Measurements from ENCODE around the gene LIG3. TPM values are rescaled to one million over a fixed set of nuclear protein-coding genes. Genes with fewer than 3 reads are reported as not detected.
"Not testable (repeated sequence)": the region's sequence is repeated elsewhere in the genome, so short reads cannot be mapped to it uniquely, and the experiment has no call there.

The LIG3 gene
- polyA plus RNA-seq: 10 to 100 TPM in 2 of 4 donors, 1 to 10 TPM in 2; 4.9 to 23.9 (median 9.9) TPM
- long read RNA-seq, donor 1: 0 reads
- long read RNA-seq, donor 2: 0 reads
- long read RNA-seq, donor 3, partial matches to known transcripts: 14 of 15 reads
- long read RNA-seq, donor 3, other reads (novel, unspliced or antisense): 0 of 15 reads
- long read RNA-seq, donor 4: 0 reads
- long read RNA-seq, donor 5: 0 reads
- long read RNA-seq, donor 6, full-length matches to known transcripts: 2 of 41 reads
- long read RNA-seq, donor 6, partial matches to known transcripts: 39 of 41 reads
- long read RNA-seq, donor 6, other reads (novel, unspliced or antisense): 0 of 41 reads
- long read RNA-seq, donor 7, full-length matches to known transcripts: 3 of 3 reads
- long read RNA-seq, donor 7, partial matches to known transcripts: 0 of 3 reads
- long read RNA-seq, donor 7, other reads (novel, unspliced or antisense): 0 of 3 reads
- long read RNA-seq, donor 8: 0 reads
- long read RNA-seq, donor 9: 0 reads
- long read RNA-seq, donor 10, partial matches to known transcripts: 5 of 8 reads
- long read RNA-seq, donor 10, other reads (novel, unspliced or antisense): 0 of 8 reads

- no peak for FAIRE-seq
- peak within 1 kb of the TSS; percentile 61 to 98 (median 71) for H3K4me3 ChIP-seq (ENCODE audit: low read depth in 1 of 3, low read length in 3 of 3)
- peaks cover 2 to 6% (median 5%) of the 10 kb centered on the region in 3 donors for H3K4me1 ChIP-seq (ENCODE audit: control insufficient read depth in 3 of 3, insufficient read depth in 2 of 3, low read depth in 1 of 3, low read length in 2 of 3)
These were observed at the start of gene LIG3 for GRCh38 chr17:34980353-34980680. Gene LIG3, plus strand, starts transcription at chr17:34980512. Its CDS starts 2,494 bp downstream, at chr17:34983006.

GRCh38 chr17:34950780-34951179 is 29.5 kb upstream of the LIG3 start:
- not testable (repeated sequence) for H3K9me3 ChIP-seq (ENCODE audit: control insufficient read depth in 2 of 2, insufficient read depth in 1 of 2, low read depth in 1 of 2, low read length in 1 of 2); H3K27me3 ChIP-seq (ENCODE audit: control insufficient read depth in 3 of 3, insufficient read depth in 3 of 3, low read length in 3 of 3); H3K27ac ChIP-seq (ENCODE audit: low read depth in 1 of 3, low read length in 2 of 3); DNase-seq; H3K4me3 ChIP-seq (ENCODE audit: low read depth in 1 of 3, low read length in 3 of 3); H3K4me1 ChIP-seq (ENCODE audit: control insufficient read depth in 3 of 3, insufficient read depth in 2 of 3, low read depth in 1 of 3, low read length in 2 of 3); FAIRE-seq; H3K36me3 ChIP-seq (ENCODE audit: control insufficient read depth in 3 of 3, insufficient read depth in 2 of 3, low read depth in 1 of 3, low read length in 3 of 3)
- WGBS, 3 donors: 92 to 95% (median 93%) methylated on average over 4 of the region's 4 CpGs

More at GRCh38 chr17:34980353-34980680, at the start of gene LIG3:
- WGBS, 3 donors: 0 to 1% (median 0%) methylated on average over 30 to 39 of the region's 39 CpGs
- Histone ChIP-seq H3K27me3 (ENCODE audit: control insufficient read depth in 3 of 3, insufficient read depth in 3 of 3, low read length in 3 of 3) (no peaks in the 10 kb centered on the region), H3K9me3 (ENCODE audit: control insufficient read depth in 2 of 2, insufficient read depth in 1 of 2, low read depth in 1 of 2, low read length in 1 of 2) (no peaks in the 10 kb centered on the region), H3K27ac (ENCODE audit: low read depth in 1 of 3, low read length in 2 of 3) (peak within 1 kb of the TSS; percentile 94 to 100 (median 98)), H3K36me3 (ENCODE audit: control insufficient read depth in 3 of 3, insufficient read depth in 2 of 3, low read depth in 1 of 3, low read length in 3 of 3) (peaks cover 0 to 7% (median 2%) of the 10 kb centered on the region in 3 donors)
- peak; percentile 93 to 98 for DNase-seq

- no peak overlapping the region for H3K4me3 ChIP-seq (ENCODE audit: low read depth in 1 of 3, low read length in 3 of 3)
- H3K27me3 ChIP-seq (ENCODE audit: control insufficient read depth in 3 of 3, insufficient read depth in 3 of 3, low read length in 3 of 3): no peaks in the 10 kb centered on the region
- no peak for FAIRE-seq
- no peaks in the 10 kb centered on the region for H3K36me3 ChIP-seq (ENCODE audit: control insufficient read depth in 3 of 3, insufficient read depth in 2 of 3, low read depth in 1 of 3, low read length in 3 of 3)
- H3K27ac ChIP-seq (ENCODE audit: low read depth in 1 of 3, low read length in 2 of 3): no peak overlapping the region
- H3K4me1 ChIP-seq (ENCODE audit: control insufficient read depth in 3 of 3, insufficient read depth in 2 of 3, low read depth in 1 of 3, low read length in 2 of 3): peaks cover 3 to 5% (median 3%) of the 10 kb centered on the region in 3 donors
- H3K9me3 ChIP-seq (ENCODE audit: control insufficient read depth in 2 of 2, insufficient read depth in 1 of 2, low read depth in 1 of 2, low read length in 1 of 2): no peaks in the 10 kb centered on the region
- no peak for DNase-seq
- 84 to 89% (median 86%) methylated on average over 1 of the region's 1 CpG for WGBS, 3 donors
These were observed 21.9 kb upstream of the LIG3 start for GRCh38 chr17:34958438-34958837.

GRCh38 chr17:34961093-34961911 is 19.0 kb upstream of the LIG3 start, which contains the start of the genes CCT6B and ZNF830:
Gene CCT6B, minus strand, starts transcription at chr17:34961460. Its CDS starts 67 bp downstream, at chr17:34961393.
Gene ZNF830, plus strand, starts transcription at chr17:34961540. Its CDS starts 27 bp downstream, at chr17:34961567.
- H3K9me3 ChIP-seq (ENCODE audit: control insufficient read depth in 2 of 2, insufficient read depth in 1 of 2, low read depth in 1 of 2, low read length in 1 of 2): no peaks in the 10 kb centered on the region
- peak within 1 kb of the TSS; percentile 91 to 94 (median 94) for H3K27ac ChIP-seq (ENCODE audit: low read depth in 1 of 3, low read length in 2 of 3)
- DNase-seq (peak; percentile 96 to 98), FAIRE-seq (no peak)
- H3K27me3 ChIP-seq (ENCODE audit: control insufficient read depth in 3 of 3, insufficient read depth in 3 of 3, low read length in 3 of 3): no peaks in the 10 kb centered on the region
- H3K4me1 ChIP-seq (ENCODE audit: control insufficient read depth in 3 of 3, insufficient read depth in 2 of 3, low read depth in 1 of 3, low read length in 2 of 3): peaks cover 3 to 5% (median 3%) of the 10 kb centered on the region in 3 donors
- H3K4me3 ChIP-seq (ENCODE audit: low read depth in 1 of 3, low read length in 3 of 3): peak within 1 kb of the TSS; percentile 58 to 73 (median 72)
- 0% methylated on average over 65 of the region's 65 CpGs for WGBS, 3 donors
- peaks cover 0 to 9% (median 4%) of the 10 kb centered on the region in 3 donors for H3K36me3 ChIP-seq (ENCODE audit: control insufficient read depth in 3 of 3, insufficient read depth in 2 of 3, low read depth in 1 of 3, low read length in 3 of 3)

GRCh38 chr17:34974179-34974578 is 6.1 kb upstream of the LIG3 start:
- Histone ChIP-seq H3K9me3 (ENCODE audit: control insufficient read depth in 2 of 2, insufficient read depth in 1 of 2, low read depth in 1 of 2, low read length in 1 of 2) (no peaks in the 10 kb centered on the region), H3K27ac (ENCODE audit: low read depth in 1 of 3, low read length in 2 of 3) (no peak overlapping the region), H3K4me1 (ENCODE audit: control insufficient read depth in 3 of 3, insufficient read depth in 2 of 3, low read depth in 1 of 3, low read length in 2 of 3) (no peaks in the 10 kb centered on the region), H3K36me3 (ENCODE audit: control insufficient read depth in 3 of 3, insufficient read depth in 2 of 3, low read depth in 1 of 3, low read length in 3 of 3) (no peaks in the 10 kb centered on the region), H3K27me3 (ENCODE audit: control insufficient read depth in 3 of 3, insufficient read depth in 3 of 3, low read length in 3 of 3) (no peaks in the 10 kb centered on the region), H3K4me3 (ENCODE audit: low read depth in 1 of 3, low read length in 3 of 3) (no peak overlapping the region)
- DNase-seq (no peak), FAIRE-seq (no peak)
- 32 to 42% (median 38%) methylated on average over 2 of the region's 2 CpGs for WGBS, 3 donors

- Histone ChIP-seq H3K4me1 (ENCODE audit: control insufficient read depth in 3 of 3, insufficient read depth in 2 of 3, low read depth in 1 of 3, low read length in 2 of 3) (peaks cover 0 to 2% (median 0%) of the 10 kb centered on the region in 3 donors), H3K36me3 (ENCODE audit: control insufficient read depth in 3 of 3, insufficient read depth in 2 of 3, low read depth in 1 of 3, low read length in 3 of 3) (no peaks in the 10 kb centered on the region), H3K27me3 (ENCODE audit: control insufficient read depth in 3 of 3, insufficient read depth in 3 of 3, low read length in 3 of 3) (no peaks in the 10 kb centered on the region), H3K4me3 (ENCODE audit: low read depth in 1 of 3, low read length in 3 of 3) (no peak overlapping the region), H3K9me3 (ENCODE audit: control insufficient read depth in 2 of 2, insufficient read depth in 1 of 2, low read depth in 1 of 2, low read length in 1 of 2) (no peaks in the 10 kb centered on the region), H3K27ac (ENCODE audit: low read depth in 1 of 3, low read length in 2 of 3) (no peak overlapping the region)
- 76 to 85% (median 83%) methylated on average over 3 of the region's 3 CpGs for WGBS, 3 donors
- DNase-seq (no peak), FAIRE-seq (no peak)
These were observed 5.2 kb upstream of the LIG3 start for GRCh38 chr17:34974794-34975785.

GRCh38 chr17:34979153-34979552 is 1.2 kb upstream of the LIG3 start:
- no peak for FAIRE-seq
- Histone ChIP-seq H3K4me3 (ENCODE audit: low read depth in 1 of 3, low read length in 3 of 3) (no peak overlapping the region), H3K9me3 (ENCODE audit: control insufficient read depth in 2 of 2, insufficient read depth in 1 of 2, low read depth in 1 of 2, low read length in 1 of 2) (no peaks in the 10 kb centered on the region), H3K27ac (ENCODE audit: low read depth in 1 of 3, low read length in 2 of 3) (no peak overlapping the region), H3K27me3 (ENCODE audit: control insufficient read depth in 3 of 3, insufficient read depth in 3 of 3, low read length in 3 of 3) (no peaks in the 10 kb centered on the region), H3K36me3 (ENCODE audit: control insufficient read depth in 3 of 3, insufficient read depth in 2 of 3, low read depth in 1 of 3, low read length in 3 of 3) (peaks cover 0 to 7% (median 0%) of the 10 kb centered on the region in 3 donors), H3K4me1 (ENCODE audit: control insufficient read depth in 3 of 3, insufficient read depth in 2 of 3, low read depth in 1 of 3, low read length in 2 of 3) (peaks cover 2 to 6% (median 5%) of the 10 kb centered on the region in 3 donors)
- no peak for DNase-seq
- WGBS, 3 donors: 90 to 92% (median 91%) methylated on average over 7 of the region's 7 CpGs
